WTC11 (cell line): ENCODE data around the gene ANKZF1. TPM values are rescaled to one million over a fixed set of nuclear protein-coding genes. Genes with fewer than 3 reads are reported as not detected.

Source experiments
- ATAC-seq: fragments of 200-7000 bp; cut with Tn5 transposase; 2 replicates; pipeline ENCODE4 v1.10.0; 2021; ENCODE audit warnings: mild to moderate bottlenecking, moderate library complexity
- CTCF ChIA-PET: fragments of 300-600 bp; sonication (Branson Sonifier 250); formaldehyde crosslinking; loops from one replicate; lab custom pipeline; 2021; ENCODE audit warnings: antibody characterized with exemption; lab: Charles Lee
- POLR2A ChIA-PET: fragments of 350-600 bp; sonication (Branson Sonifier 250); formaldehyde crosslinking; loops from one replicate; lab custom pipeline; 2021; ENCODE audit warnings: antibody characterized with exemption; lab: Charles Lee
- DNase-seq: peaks from one replicate; pipeline ENCODE4 v3.0.0; 2021; ENCODE audit warnings: low spot score
- H3K27ac Mint-ChIP-seq: 2 replicates; pipeline ENCODE4 v1.8.0; 2021; ENCODE audit warnings: mixed read lengths
- H3K27me3 Mint-ChIP-seq: 2 replicates; pipeline ENCODE4 v1.8.0; 2021; ENCODE audit warnings: low read depth, mild to moderate bottlenecking, moderate library complexity, mixed read lengths
- H3K36me3 Mint-ChIP-seq: 2 replicates; pipeline ENCODE4 v1.8.0; 2021; ENCODE audit warnings: mixed read lengths
- H3K4me1 Mint-ChIP-seq: 2 replicates; pipeline ENCODE4 v1.8.0; 2022; ENCODE audit warnings: mixed read lengths
- H3K4me3 Mint-ChIP-seq: 2 replicates; pipeline ENCODE4 v1.8.0; 2021; ENCODE audit warnings: mild to moderate bottlenecking, moderate library complexity, mixed read lengths
- H3K9me3 Mint-ChIP-seq: 2 replicates; pipeline ENCODE4 v1.8.0; 2021; ENCODE audit warnings: mixed read lengths
- ELF4 ChIP-seq: sonication (generic); formaldehyde crosslinking; IDR thresholded peaks from 2 replicates; pipeline ENCODE4 v1.8.1; 2022; ENCODE audit warnings: low read depth, mild to moderate bottlenecking, moderate library complexity, missing genetic modification reagents
- ESRRA ChIP-seq: sonication (generic); formaldehyde crosslinking; IDR thresholded peaks from 2 replicates; pipeline ENCODE4 v1.8.1; 2022; ENCODE audit warnings: mild to moderate bottlenecking, missing genetic modification reagents, borderline replicate concordance
- GTF2I ChIP-seq: fragments of 250-450 bp; sonication (Bioruptor Pico); conservative IDR thresholded peaks from 2 replicates; pipeline ENCODE4 v1.4.0; 2021; ENCODE audit warnings: mild to moderate bottlenecking
- IRF2 ChIP-seq: sonication (generic); formaldehyde crosslinking; IDR thresholded peaks from 2 replicates; pipeline ENCODE4 v1.8.0; 2022; ENCODE audit warnings: low read depth, missing genetic modification reagents, borderline replicate concordance
- JAZF1 ChIP-seq: fragments of 250-450 bp; sonication (Bioruptor Pico); IDR thresholded peaks from 2 replicates; pipeline ENCODE4 v1.9.0; 2021; ENCODE audit warnings: moderate library complexity, mild to moderate bottlenecking, inconsistent platforms
- NFYB ChIP-seq: sonication (generic); formaldehyde crosslinking; conservative IDR thresholded peaks from 2 replicates; pipeline ENCODE4 v1.8.0; 2022; ENCODE audit warnings: low read depth, missing genetic modification reagents
- NR1H2 ChIP-seq: sonication (generic); formaldehyde crosslinking; IDR thresholded peaks from 2 replicates; pipeline ENCODE4 v1.9.0; 2021; ENCODE audit warnings: mild to moderate bottlenecking, moderate library complexity, missing genetic modification reagents
- OVOL2 ChIP-seq: fragments of 250-450 bp; sonication (Bioruptor Pico); IDR thresholded peaks from 2 replicates; pipeline ENCODE4 v1.9.0; 2021; ENCODE audit warnings: mild to moderate bottlenecking, borderline replicate concordance
- PRRX2 ChIP-seq: fragments of 250-450 bp; sonication (Bioruptor Pico); IDR thresholded peaks from 2 replicates; pipeline ENCODE4 v1.8.0; 2021; ENCODE audit warnings: mild to moderate bottlenecking
- RELA ChIP-seq: sonication (generic); formaldehyde crosslinking; IDR thresholded peaks from 2 replicates; pipeline ENCODE4 v1.8.1; 2022; ENCODE audit warnings: missing genetic modification reagents, mild to moderate bottlenecking, borderline replicate concordance
- ZNF263 ChIP-seq: sonication (generic); formaldehyde crosslinking; IDR thresholded peaks from 2 replicates; pipeline ENCODE4 v1.8.1; 2022; ENCODE audit warnings: low read depth, mild to moderate bottlenecking, moderate library complexity, missing genetic modification reagents
- ZNF423 ChIP-seq: fragments of 250-450 bp; sonication (Bioruptor Pico); IDR thresholded peaks from 2 replicates; pipeline ENCODE4 v2.1.2; 2022; ENCODE audit warnings: mild to moderate bottlenecking, moderate library complexity
- ZNF671 ChIP-seq: fragments of 250-450 bp; sonication (Bioruptor Pico); IDR thresholded peaks from 2 replicates; pipeline ENCODE4 v1.8.0; 2021; ENCODE audit warnings: mild to moderate bottlenecking
- total RNA-seq: library from RNA; stranded (reverse); gene quantifications from 3 replicates; pipeline ENCODE4 v1.2.3, GENCODE V29; 2021
- TF ChIP-seq, protein P1 (sequence below): sonication (generic); formaldehyde crosslinking; IDR thresholded peaks from 2 replicates; pipeline ENCODE4 v1.8.0; 2023; ENCODE audit warnings: missing genetic modification reagents, mild to moderate bottlenecking, borderline replicate concordance
- TF ChIP-seq, protein P2 (sequence below): sonication (generic); formaldehyde crosslinking; IDR thresholded peaks from 2 replicates; pipeline ENCODE4 v1.8.0; 2022; ENCODE audit warnings: mild to moderate bottlenecking, missing genetic modification reagents
- TF ChIP-seq, protein P3 (sequence below): sonication (generic); formaldehyde crosslinking; IDR thresholded peaks from 2 replicates; pipeline ENCODE4 v1.8.1; 2022; ENCODE audit warnings: missing genetic modification reagents, borderline replicate concordance
- TF ChIP-seq, protein P4 (sequence below): sonication (generic); formaldehyde crosslinking; IDR thresholded peaks from 2 replicates; pipeline ENCODE4 v1.8.1; 2023; ENCODE audit warnings: mild to moderate bottlenecking, missing genetic modification reagents, borderline replicate concordance

The ANKZF1 gene
- total RNA-seq, 1 experiment from 2014 or later: 70.4 TPM

- TF ChIP-seq ESRRA (CRISPR knock-in tag) (no peak), JAZF1 (no peak)
- TF ChIP-seq, protein P1, sequence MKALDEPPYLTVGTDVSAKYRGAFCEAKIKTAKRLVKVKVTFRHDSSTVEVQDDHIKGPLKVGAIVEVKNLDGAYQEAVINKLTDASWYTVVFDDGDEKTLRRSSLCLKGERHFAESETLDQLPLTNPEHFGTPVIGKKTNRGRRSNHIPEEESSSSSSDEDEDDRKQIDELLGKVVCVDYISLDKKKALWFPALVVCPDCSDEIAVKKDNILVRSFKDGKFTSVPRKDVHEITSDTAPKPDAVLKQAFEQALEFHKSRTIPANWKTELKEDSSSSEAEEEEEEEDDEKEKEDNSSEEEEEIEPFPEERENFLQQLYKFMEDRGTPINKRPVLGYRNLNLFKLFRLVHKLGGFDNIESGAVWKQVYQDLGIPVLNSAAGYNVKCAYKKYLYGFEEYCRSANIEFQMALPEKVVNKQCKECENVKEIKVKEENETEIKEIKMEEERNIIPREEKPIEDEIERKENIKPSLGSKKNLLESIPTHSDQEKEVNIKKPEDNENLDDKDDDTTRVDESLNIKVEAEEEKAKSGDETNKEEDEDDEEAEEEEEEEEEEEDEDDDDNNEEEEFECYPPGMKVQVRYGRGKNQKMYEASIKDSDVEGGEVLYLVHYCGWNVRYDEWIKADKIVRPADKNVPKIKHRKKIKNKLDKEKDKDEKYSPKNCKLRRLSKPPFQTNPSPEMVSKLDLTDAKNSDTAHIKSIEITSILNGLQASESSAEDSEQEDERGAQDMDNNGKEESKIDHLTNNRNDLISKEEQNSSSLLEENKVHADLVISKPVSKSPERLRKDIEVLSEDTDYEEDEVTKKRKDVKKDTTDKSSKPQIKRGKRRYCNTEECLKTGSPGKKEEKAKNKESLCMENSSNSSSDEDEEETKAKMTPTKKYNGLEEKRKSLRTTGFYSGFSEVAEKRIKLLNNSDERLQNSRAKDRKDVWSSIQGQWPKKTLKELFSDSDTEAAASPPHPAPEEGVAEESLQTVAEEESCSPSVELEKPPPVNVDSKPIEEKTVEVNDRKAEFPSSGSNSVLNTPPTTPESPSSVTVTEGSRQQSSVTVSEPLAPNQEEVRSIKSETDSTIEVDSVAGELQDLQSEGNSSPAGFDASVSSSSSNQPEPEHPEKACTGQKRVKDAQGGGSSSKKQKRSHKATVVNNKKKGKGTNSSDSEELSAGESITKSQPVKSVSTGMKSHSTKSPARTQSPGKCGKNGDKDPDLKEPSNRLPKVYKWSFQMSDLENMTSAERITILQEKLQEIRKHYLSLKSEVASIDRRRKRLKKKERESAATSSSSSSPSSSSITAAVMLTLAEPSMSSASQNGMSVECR (CRISPR knock-in tag): no peak
- TF ChIP-seq, all 79 proteins: peak for 0
Observed at GRCh38 chr2:219247678-219248642, 18.4 kb downstream of the ANKZF1 start (continued).

- no peak overlapping the region for H3K4me3 Mint-ChIP-seq
- POLR2A ChIA-PET: interaction anchor here (1.2 to 2.3 kb wide), 2 partner anchors 30 to 295 kb away, joined by 7 to 11 read pairs; partner anchors contain the start of gene ABCB6
Observed at GRCh38 chr2:219248845-219249202, 19.2 kb downstream of the ANKZF1 start.

More at GRCh38 chr2:219248845-219249202, 19.2 kb downstream of the ANKZF1 start:
- Mint-ChIP-seq H3K27ac (peak overlapping the region; percentile 62; the same call in 1 of the 2 replicates), H3K27me3 (peaks cover 25% of the 10 kb centered on the region), H3K4me1 (peaks cover 31% of the 10 kb centered on the region), H3K9me3 (no peaks in the 10 kb centered on the region), H3K36me3 (peaks cover 19% of the 10 kb centered on the region; the same call in 1 of the 2 replicates)
- CTCF ChIA-PET: interaction anchor here (0.6 to 3.0 kb wide), 10 partner anchors 13 to 247 kb away, joined by 3 to 25 read pairs (median 4); partner anchors contain the start of genes ANKZF1, ATG9A and DNAJB2
- no peak for TF ChIP-seq ELF4 (CRISPR knock-in tag)
- TF ChIP-seq OVOL2: no peak
- TF ChIP-seq PRRX2 (CRISPR knock-in tag): no peak
- no peak for TF ChIP-seq IRF2 (CRISPR knock-in tag)
- TF ChIP-seq, protein P2, sequence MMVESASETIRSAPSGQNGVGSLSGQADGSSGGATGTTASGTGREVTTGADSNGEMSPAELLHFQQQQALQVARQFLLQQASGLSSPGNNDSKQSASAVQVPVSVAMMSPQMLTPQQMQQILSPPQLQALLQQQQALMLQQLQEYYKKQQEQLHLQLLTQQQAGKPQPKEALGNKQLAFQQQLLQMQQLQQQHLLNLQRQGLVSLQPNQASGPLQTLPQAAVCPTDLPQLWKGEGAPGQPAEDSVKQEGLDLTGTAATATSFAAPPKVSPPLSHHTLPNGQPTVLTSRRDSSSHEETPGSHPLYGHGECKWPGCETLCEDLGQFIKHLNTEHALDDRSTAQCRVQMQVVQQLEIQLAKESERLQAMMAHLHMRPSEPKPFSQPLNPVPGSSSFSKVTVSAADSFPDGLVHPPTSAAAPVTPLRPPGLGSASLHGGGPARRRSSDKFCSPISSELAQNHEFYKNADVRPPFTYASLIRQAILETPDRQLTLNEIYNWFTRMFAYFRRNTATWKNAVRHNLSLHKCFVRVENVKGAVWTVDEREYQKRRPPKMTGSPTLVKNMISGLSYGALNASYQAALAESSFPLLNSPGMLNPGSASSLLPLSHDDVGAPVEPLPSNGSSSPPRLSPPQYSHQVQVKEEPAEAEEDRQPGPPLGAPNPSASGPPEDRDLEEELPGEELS (CRISPR knock-in tag): no peak
- TF ChIP-seq ZNF671 (CRISPR knock-in tag): no peak
- no peak for TF ChIP-seq ZNF423 (CRISPR knock-in tag)
- TF ChIP-seq NFYB (CRISPR knock-in tag): no peak
- TF ChIP-seq ZNF263 (CRISPR knock-in tag): no peak
- TF ChIP-seq GTF2I (CRISPR knock-in tag): no peak
- no peak for TF ChIP-seq RELA
- TF ChIP-seq, protein P3, sequence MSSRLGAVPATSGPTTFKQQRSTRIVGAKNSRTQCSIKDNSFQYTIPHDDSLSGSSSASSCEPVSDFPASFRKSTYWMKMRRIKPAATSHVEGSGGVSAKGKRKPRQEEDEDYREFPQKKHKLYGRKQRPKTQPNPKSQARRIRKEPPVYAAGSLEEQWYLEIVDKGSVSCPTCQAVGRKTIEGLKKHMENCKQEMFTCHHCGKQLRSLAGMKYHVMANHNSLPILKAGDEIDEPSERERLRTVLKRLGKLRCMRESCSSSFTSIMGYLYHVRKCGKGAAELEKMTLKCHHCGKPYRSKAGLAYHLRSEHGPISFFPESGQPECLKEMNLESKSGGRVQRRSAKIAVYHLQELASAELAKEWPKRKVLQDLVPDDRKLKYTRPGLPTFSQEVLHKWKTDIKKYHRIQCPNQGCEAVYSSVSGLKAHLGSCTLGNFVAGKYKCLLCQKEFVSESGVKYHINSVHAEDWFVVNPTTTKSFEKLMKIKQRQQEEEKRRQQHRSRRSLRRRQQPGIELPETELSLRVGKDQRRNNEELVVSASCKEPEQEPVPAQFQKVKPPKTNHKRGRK: no peak
- TF ChIP-seq NR1H2 (CRISPR knock-in tag): no peak
- TF ChIP-seq, protein P4, sequence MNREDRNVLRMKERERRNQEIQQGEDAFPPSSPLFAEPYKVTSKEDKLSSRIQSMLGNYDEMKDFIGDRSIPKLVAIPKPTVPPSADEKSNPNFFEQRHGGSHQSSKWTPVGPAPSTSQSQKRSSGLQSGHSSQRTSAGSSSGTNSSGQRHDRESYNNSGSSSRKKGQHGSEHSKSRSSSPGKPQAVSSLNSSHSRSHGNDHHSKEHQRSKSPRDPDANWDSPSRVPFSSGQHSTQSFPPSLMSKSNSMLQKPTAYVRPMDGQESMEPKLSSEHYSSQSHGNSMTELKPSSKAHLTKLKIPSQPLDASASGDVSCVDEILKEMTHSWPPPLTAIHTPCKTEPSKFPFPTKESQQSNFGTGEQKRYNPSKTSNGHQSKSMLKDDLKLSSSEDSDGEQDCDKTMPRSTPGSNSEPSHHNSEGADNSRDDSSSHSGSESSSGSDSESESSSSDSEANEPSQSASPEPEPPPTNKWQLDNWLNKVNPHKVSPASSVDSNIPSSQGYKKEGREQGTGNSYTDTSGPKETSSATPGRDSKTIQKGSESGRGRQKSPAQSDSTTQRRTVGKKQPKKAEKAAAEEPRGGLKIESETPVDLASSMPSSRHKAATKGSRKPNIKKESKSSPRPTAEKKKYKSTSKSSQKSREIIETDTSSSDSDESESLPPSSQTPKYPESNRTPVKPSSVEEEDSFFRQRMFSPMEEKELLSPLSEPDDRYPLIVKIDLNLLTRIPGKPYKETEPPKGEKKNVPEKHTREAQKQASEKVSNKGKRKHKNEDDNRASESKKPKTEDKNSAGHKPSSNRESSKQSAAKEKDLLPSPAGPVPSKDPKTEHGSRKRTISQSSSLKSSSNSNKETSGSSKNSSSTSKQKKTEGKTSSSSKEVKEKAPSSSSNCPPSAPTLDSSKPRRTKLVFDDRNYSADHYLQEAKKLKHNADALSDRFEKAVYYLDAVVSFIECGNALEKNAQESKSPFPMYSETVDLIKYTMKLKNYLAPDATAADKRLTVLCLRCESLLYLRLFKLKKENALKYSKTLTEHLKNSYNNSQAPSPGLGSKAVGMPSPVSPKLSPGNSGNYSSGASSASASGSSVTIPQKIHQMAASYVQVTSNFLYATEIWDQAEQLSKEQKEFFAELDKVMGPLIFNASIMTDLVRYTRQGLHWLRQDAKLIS: no peak
- DNase-seq: no peak
- no peak for ATAC-seq
